HAP-1 (cell line): ENCODE data around the gene CEBPG.

Source experiments
- DNase-seq, 2 experiments: peaks; one replicate each; pipeline ENCODE4 v3.0.0-alpha.2; 2016 to 2020; ENCODE audit warnings: low spot score in 2 of 2
- H3K27me3 ChIP-seq: fragments of 250-450 bp; sonication (Bioruptor Pico); 2 replicates; pipeline ENCODE4 v1.5.1; 2020; ENCODE audit warnings: low read depth, mild to moderate bottlenecking, moderate library complexity
- H3K36me3 ChIP-seq: fragments of 250-450 bp; sonication (Bioruptor Pico); replicated peaks from 2 replicates; pipeline ENCODE4 v1.5.1; 2020; ENCODE audit warnings: mild to moderate bottlenecking
- H3K4me1 ChIP-seq: fragments of 250-450 bp; sonication (Bioruptor Pico); 2 replicates; pipeline ENCODE4 v1.5.1; 2020; ENCODE audit warnings: mild to moderate bottlenecking
- H3K4me3 ChIP-seq: fragments of 250-450 bp; sonication (Bioruptor Pico); 2 replicates; pipeline ENCODE4 v1.5.1; 2020; ENCODE audit warnings: mild to moderate bottlenecking, moderate library complexity
- H3K9me3 ChIP-seq: fragments of 250-450 bp; sonication (Bioruptor Pico); 2 replicates; pipeline ENCODE4 v1.5.1; 2020; ENCODE audit warnings: mild to moderate bottlenecking, moderate library complexity
- in situ Hi-C: fragments of 300-500 bp; cut with MboI; formaldehyde crosslinking; loops from 3 replicates; pipeline ENCODE4 v1.14.3; 2020; ENCODE audit warnings: low sequenced_read_pairs, inconsistent platforms, mixed read lengths

The CEBPG gene

DNA sequence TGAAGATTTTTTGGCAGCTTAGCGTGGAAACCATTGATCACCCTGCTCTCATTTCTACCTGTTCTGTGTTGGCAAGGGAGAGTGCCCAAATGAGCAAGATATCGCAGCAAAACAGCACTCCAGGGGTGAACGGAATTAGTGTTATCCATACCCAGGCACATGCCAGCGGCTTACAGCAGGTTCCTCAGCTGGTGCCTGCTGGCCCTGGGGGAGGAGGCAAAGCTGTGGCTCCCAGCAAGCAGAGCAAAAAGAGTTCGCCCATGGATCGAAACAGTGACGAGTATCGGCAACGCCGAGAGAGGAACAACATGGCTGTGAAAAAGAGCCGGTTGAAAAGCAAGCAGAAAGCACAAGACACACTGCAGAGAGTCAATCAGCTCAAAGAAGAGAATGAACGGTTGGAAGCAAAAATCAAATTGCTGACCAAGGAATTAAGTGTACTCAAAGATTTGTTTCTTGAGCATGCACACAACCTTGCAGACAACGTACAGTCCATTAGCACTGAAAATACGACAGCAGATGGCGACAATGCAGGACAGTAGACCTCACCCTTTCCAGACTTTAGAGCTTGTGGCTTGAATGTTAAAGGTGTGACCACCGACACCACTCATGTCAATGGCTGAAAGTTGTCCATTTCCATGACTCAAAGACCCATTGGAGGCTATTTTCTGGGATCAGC lies 5.8 kb downstream of the CEBPG start:
- DNase-seq = no peak
- H3K4me1 ChIP-seq = peaks cover 11% of the 10 kb centered on the region
- no peaks in the 10 kb centered on the region for H3K27me3 ChIP-seq
- no peaks in the 10 kb centered on the region for H3K9me3 ChIP-seq
- H3K4me3 ChIP-seq = no peak overlapping the region
- H3K36me3 ChIP-seq = peaks cover 26% of the 10 kb centered on the region
- in situ Hi-C loops = no loop called here

DNA sequence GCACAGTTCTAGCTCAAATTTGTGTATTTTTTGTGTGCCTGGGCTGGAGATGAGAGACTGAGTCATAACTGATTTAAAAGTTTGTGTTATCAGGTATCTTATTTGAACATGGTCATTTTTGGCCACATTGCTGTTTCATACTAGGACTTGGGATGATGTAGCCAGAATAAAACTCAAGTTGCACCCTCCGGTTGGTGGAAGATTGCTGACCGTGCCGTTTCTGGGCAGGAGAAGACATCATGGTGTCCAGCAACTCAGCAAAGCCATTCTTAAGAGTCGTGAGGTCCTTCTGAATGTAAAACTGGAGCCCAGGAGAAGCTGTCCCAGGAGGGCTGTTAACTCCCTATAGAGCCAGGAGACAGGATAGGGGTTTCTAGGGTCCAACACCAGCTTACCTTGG lies 7.6 kb downstream of the CEBPG start:
- H3K4me3 ChIP-seq = no peak overlapping the region
- H3K27me3 ChIP-seq = no peaks in the 10 kb centered on the region
- no peaks in the 10 kb centered on the region for H3K9me3 ChIP-seq
- H3K36me3 ChIP-seq = peaks cover 26% of the 10 kb centered on the region
- in situ Hi-C loops = no loop called here
- no peak for DNase-seq
- H3K4me1 ChIP-seq = peaks cover 11% of the 10 kb centered on the region

DNA sequence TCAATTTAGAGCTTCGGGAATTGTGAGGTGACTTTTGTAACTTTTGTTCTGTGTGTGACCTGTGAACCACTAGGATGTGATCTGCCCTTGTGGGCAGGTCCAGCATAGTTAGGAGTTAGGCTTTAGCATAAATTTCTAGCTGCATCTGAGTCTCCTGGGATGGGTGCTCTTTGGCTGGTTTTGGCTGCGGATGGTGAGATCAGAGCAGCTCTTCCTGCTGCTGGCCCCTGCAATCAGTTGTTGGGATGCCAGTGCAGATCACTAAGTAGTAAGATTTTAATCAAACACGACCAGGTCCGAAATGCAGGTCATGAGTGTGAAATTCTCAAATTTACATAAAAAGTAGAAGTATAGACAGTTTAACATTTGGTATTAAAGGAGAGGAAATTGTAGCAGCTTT lies 8.5 kb downstream of the CEBPG start:
- H3K9me3 ChIP-seq = no peaks in the 10 kb centered on the region
- H3K36me3 ChIP-seq = peaks cover 26% of the 10 kb centered on the region
- peaks cover 3% of the 10 kb centered on the region for H3K4me1 ChIP-seq
- no peaks in the 10 kb centered on the region for H3K27me3 ChIP-seq
- in situ Hi-C loops = no loop called here
- no peak overlapping the region for H3K4me3 ChIP-seq
- no peak for DNase-seq

DNA sequence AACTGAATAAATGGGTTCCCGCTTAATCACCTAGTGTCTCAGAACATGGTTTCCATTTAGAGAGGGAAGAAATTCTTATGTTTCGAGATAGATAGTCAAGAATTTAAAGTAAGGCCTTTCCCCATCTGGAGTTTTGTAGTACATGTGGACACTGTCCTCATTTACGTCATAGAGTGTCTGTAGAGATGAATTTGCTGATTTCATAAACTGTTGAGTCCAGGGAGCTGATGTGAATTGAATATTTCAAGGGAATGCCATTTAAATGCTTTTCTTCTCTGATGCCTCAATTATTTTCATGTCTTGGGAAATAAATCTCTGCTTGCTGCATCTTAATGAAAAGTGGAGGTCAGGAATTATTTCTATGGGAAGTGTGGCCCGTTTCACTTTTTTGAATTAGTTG lies 9.5 kb downstream of the CEBPG start:
- no peak overlapping the region for H3K4me3 ChIP-seq
- no peak for DNase-seq
- H3K36me3 ChIP-seq = peaks cover 26% of the 10 kb centered on the region
- no peaks in the 10 kb centered on the region for H3K9me3 ChIP-seq
- in situ Hi-C loops = no loop called here
- H3K4me1 ChIP-seq = no peaks in the 10 kb centered on the region
- no peaks in the 10 kb centered on the region for H3K27me3 ChIP-seq

DNA sequence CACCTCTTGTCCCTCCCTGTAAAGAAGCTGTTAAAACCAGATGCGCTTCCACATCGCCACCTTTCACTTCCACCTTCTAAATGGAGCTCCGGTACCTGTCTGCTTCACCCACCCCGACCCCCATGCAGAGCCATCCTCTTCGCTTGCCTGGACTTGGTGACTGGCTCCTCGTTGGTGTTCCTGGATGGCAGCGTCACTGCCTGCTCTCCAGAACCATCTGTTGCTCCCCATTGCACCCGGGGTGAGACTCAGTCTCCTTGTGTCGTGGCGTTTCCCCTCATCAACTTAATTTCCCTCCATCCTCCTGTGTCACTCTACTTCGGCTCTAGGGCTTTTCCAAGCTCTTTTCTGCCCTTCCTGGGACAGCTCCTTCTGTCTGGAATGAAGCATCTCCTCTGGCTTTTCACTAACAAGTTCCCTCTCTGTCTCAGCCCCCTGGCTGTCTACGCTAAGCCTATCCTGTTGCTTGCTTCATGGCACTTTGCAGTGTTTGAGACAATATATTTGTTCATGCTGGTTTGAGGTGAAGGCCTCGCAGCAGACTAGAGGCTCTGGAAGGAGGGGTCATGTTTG lies 10.3 kb downstream of the CEBPG start:
- DNase-seq = no peak
- peaks cover 26% of the 10 kb centered on the region for H3K36me3 ChIP-seq

DNA sequence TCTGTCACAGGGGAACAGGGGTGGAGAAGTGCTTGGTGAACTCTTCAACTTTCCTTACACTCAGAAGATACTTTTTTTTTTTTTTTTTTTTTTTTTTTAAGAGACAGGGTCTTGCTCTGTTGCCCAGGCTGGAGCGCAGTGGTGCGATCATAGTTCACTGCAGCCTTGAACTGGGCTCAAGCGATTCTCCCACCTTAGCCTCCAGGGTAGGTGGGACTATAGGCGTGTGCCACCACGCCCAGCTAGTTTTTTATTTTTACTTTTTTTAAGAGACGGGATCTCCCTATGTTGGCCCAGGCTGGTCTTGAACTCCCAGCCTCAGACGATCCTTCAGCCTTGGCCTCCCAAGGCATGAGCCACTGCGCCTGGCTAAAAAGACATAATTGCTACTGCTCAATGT lies 11.5 kb downstream of the CEBPG start:
- H3K4me1 ChIP-seq = peaks cover 7% of the 10 kb centered on the region
- H3K27me3 ChIP-seq = no peaks in the 10 kb centered on the region
- peaks cover 15% of the 10 kb centered on the region for H3K36me3 ChIP-seq
- in situ Hi-C loops = no loop called here
- no peaks in the 10 kb centered on the region for H3K9me3 ChIP-seq
- no peak for DNase-seq
- no peak overlapping the region for H3K4me3 ChIP-seq

More for the DNA sequence above, 10.3 kb downstream of the CEBPG start:
- Histone ChIP-seq H3K4me3 (no peak overlapping the region), H3K27me3 (no peaks in the 10 kb centered on the region), H3K4me1 (no peaks in the 10 kb centered on the region), H3K9me3 (no peaks in the 10 kb centered on the region)
- in situ Hi-C loops = no loop called here

DNA sequence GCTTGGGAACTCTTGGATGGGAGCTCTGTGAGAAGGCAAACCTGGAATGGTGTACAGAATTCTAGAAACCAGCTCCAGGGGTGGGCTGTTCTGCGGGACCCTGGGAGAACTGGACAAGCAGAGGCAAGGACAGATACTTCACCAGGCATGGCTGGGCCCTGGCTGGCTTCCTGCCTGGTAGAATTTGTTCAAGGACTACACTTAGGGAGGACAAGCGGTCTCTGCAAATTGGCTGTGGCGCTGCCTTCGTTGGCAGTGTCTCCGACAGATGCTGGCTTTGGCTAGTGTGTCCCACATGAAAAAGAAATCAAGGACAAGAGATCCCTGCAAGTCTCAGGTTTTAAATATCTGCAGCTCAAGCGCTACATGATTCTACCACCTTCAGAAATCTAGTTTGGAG lies 12.4 kb downstream of the CEBPG start:
- no peaks in the 10 kb centered on the region for H3K9me3 ChIP-seq
- in situ Hi-C loops = no loop called here
- no peak for DNase-seq
- no peak overlapping the region for H3K4me3 ChIP-seq
- peaks cover 9% of the 10 kb centered on the region for H3K36me3 ChIP-seq
- no peaks in the 10 kb centered on the region for H3K27me3 ChIP-seq
- H3K4me1 ChIP-seq = peaks cover 14% of the 10 kb centered on the region

DNA sequence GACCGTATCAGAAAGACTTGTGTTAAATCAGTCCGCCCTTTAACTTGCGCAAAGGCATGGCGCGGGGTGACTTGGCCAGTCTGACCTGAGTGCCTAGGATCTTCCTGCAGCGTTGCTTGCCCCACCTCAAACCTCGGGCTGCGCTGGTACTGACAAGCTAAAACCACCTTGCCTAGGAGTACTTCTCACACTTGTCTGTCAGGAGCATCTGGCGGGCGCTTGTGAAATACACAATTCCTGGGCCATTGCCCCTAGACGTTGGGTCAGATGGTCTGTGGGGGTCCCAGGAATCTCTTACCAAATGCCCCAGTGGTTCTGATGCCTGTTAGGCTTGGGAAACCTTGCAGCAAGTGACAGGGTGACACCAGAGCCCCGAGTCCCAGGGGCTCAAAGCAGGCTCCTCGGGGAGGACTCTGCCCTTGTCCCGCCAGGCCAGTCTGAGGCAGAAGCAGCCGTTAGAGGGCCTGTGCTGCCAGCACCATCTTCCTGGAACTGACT lies 12.9 kb downstream of the CEBPG start:
- Histone ChIP-seq H3K4me3 (no peak overlapping the region), H3K27me3 (no peaks in the 10 kb centered on the region), H3K4me1 (peaks cover 15% of the 10 kb centered on the region), H3K36me3 (peaks cover 5% of the 10 kb centered on the region), H3K9me3 (no peaks in the 10 kb centered on the region)
- in situ Hi-C loops = no loop called here
- DNase-seq = no peak

DNA sequence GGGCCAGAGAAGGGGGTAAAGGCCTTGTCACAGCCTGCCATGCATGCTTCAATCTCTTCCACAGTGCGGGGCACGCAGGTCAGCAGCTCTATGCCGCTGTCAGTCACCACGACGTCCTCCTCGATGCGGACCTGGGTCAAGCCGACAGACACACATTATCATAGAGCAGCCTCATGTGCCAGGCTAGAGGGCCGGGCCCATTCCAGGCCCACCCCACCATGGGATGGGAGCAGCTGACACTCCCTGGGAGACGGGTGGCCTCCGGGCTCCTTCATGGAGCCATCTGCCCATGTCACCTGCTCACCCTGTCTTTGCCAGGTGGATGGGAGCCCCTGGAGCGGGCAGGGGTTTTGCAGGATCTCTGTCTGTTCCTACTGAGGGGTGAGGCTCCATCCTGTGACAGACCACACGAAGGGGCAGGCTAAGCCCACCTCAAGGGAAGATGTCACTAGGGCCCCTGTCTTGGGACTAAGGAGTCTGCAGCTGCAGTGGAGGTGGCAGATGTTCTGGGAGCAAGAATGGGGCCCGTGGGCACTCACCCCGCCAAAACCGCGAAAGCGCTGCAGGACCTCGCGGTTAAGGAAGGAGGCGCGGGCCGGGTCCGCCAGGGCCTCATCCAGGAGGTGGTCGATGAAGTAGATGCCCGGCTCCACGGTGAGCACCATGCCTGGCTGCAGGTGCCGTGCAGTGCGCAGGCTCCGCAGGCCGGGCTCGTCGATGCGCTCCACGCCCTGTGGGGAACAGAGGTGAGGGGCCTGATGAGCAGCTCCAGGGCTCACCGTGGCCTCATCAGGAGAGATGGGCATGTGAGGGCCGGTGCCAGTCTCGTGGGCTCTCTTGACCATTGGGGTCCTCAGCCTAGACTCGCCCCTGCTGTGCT lies 14.1 kb downstream of the CEBPG start:
- H3K4me1 ChIP-seq = peaks cover 15% of the 10 kb centered on the region
- in situ Hi-C loops = no loop called here

DNA sequence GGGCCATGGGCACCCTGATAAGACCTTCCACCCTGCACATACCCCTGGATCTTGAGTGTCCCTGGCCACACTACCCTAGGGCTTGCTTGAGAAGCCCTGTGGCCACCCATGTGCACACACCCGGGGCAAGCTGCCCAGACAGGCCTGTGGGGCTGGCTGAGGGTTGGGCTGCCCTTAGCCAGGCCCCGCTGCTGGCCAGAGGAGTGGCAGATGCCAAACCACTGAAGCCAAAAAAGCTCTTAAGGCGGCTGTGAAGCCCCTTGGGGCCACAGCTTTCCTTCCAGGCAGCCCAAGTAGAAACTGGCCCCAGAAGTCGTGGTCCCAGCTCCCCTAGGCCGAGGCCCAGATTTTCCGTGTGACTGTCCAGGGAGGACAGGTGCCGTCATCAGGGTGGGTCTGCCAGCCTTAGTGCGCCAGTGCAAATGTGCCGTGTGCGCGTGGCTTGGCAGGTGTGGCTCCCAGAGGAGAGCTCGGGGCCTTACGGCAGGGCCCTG lies 14.8 kb downstream of the CEBPG start:
- in situ Hi-C loops = no loop called here
- DNase-seq = no peak

More for the DNA sequence above, 14.1 kb downstream of the CEBPG start:
- no peaks in the 10 kb centered on the region for H3K27me3 ChIP-seq
- peaks cover 4% of the 10 kb centered on the region; the same call in 1 of the 2 replicates for H3K36me3 ChIP-seq
- H3K9me3 ChIP-seq = no peaks in the 10 kb centered on the region
- no peak for DNase-seq
- no peak overlapping the region for H3K4me3 ChIP-seq

DNA sequence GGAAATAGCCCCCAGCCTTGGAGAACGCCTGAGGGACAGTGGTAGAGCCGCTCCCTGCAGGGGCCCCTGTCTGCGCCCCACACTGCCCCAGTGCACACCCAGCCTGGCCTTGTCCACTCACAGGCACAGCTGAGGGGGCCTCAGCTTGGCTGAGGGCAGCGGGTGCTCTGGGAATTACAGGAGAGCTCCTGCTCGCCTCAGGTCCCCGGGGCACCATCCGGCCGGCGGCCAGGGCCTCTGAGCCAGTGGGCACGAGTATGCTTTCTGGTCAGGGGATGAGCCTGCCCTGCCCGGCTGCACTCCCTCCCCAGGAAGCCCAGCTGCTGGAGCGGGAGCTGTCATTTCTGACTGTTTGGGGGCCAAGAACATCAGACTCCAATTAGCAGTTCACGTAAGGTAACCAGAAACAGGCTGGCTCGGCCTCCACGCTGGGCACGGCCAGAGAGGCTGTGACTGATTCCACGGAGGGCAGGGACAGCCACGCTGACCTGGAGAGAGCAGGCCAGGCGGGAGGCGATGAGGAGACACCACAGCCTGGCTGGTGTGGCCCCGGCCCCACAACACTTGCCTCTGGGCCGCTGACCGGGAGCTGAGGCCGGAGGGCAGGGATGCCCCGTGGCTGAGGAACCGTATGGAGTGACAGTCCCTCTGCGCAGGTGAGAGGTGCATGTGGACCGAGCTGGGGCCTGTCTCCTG lies 15.4 kb downstream of the CEBPG start:
- Histone ChIP-seq H3K27me3 (no peaks in the 10 kb centered on the region), H3K4me1 (peaks cover 15% of the 10 kb centered on the region), H3K4me3 (no peak overlapping the region), H3K36me3 (no peaks in the 10 kb centered on the region), H3K9me3 (no peaks in the 10 kb centered on the region)
- no peak for DNase-seq
- in situ Hi-C loops = no loop called here

More for the DNA sequence above, 14.8 kb downstream of the CEBPG start:
- Histone ChIP-seq H3K4me3 (no peak overlapping the region), H3K9me3 (no peaks in the 10 kb centered on the region), H3K36me3 (peaks cover under 1% of the 10 kb centered on the region; the same call in 1 of the 2 replicates), H3K27me3 (no peaks in the 10 kb centered on the region), H3K4me1 (peaks cover 15% of the 10 kb centered on the region)

DNA sequence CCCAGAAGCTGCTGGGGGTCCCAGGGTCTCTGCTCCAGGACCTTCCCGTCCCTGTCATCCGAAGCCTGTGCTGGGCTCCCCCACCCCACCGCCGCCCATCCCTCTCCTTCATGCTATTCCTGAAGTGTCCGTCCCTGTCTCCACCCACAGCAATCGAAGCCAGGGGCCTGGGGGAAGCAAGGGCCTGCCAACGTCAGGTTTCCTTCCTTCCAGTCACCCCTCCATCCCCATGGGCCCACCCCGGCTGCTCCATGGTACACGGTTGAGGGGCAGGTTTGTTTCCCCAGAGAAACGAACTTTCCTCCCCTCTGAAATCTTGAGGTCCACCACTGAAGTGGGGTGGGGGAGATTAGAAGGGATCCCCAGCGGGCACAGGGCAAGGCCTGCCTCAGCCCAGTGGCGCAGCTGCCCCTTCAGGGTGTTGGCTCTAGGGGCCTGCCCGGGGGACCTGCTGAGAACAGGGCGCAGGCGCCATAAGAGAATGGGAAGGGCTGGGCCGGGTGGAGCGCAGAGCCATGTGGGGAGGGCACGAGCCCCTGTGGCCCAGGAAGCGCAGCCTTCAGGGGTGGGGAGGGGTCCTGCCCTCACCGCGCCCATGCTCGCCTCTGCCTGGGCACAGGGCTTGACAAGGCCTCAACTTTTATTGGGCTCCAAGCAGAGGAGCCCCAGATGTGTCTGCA lies 16.1 kb downstream of the CEBPG start:
- H3K9me3 ChIP-seq = no peaks in the 10 kb centered on the region
- no peak overlapping the region for H3K4me3 ChIP-seq
- no peaks in the 10 kb centered on the region for H3K27me3 ChIP-seq
- peak in 1 of 2 experiments; percentile 67 for DNase-seq
- in situ Hi-C loops = no loop called here
- H3K36me3 ChIP-seq = no peaks in the 10 kb centered on the region
- H3K4me1 ChIP-seq = peaks cover 15% of the 10 kb centered on the region
